Right lobe of liver (tissue), 6 donors: ENCODE measurements around the gene PRC1. TPM values are rescaled to one million over a fixed set of nuclear protein-coding genes. Genes with fewer than 3 reads are reported as not detected.

Experiments used
- ATAC-seq, 4 donors: fragments of 200-7000 bp; cut with Tn5 transposase; one replicate each; pipeline ENCODE4 v1.9.1; 2020; ENCODE audit warnings: mild to moderate bottlenecking in 4 of 4, moderate library complexity in 4 of 4
- DNase-seq, 3 donors: peaks; one replicate each; pipeline ENCODE4 v3.0.0-alpha.2; 2020
- H3K27ac ChIP-seq, 3 donors: fragments of 200-600 bp; one replicate each; pipeline ENCODE4 v1.8.0; 2022
- H3K27me3 ChIP-seq, 2 donors: fragments of 200-600 bp; one replicate each; pipeline ENCODE4 v1.8.0; 2022
- H3K36me3 ChIP-seq, 4 donors: fragments of 200-600 bp; sonication (generic) in 1 of 4; one replicate each; pipeline versions ENCODE4 v1.5.1 to v1.8.0; 2017 to 2022; ENCODE audit warnings: control low read depth in 1 of 4
- H3K4me1 ChIP-seq, 4 donors: fragments of 200-600 bp; sonication (generic) in 1 of 4; one replicate each; pipeline versions ENCODE4 v1.5.1 to v1.8.0; 2017 to 2022; ENCODE audit warnings: control low read depth in 1 of 4
- H3K4me3 ChIP-seq, 3 donors: fragments of 200-600 bp; one replicate each; pipeline ENCODE4 v1.8.0; 2022
- H3K9me3 ChIP-seq, 4 donors: fragments of 200-600 bp; sonication (generic) in 1 of 4; one replicate each; pipeline versions ENCODE4 v1.5.1 to v1.8.0; 2017 to 2022; ENCODE audit warnings: control low read depth in 1 of 4
- CTCF ChIP-seq, 4 donors: fragments of 200-600 bp in 3 of 4; fragments of 450-650 bp in 1 of 4; IDR thresholded peaks; one replicate each; pipeline versions ENCODE4 v1.5.1 to v1.8.0; 2016 to 2022; ENCODE audit warnings: antibody characterized with exemption in 4 of 4, mild to moderate bottlenecking in 2 of 4
- POLR2A ChIP-seq: fragments of 450-650 bp; IDR thresholded peaks from one replicate; pipeline ENCODE4 v1.6.1; 2017; ENCODE audit warnings: antibody characterized with exemption, mild to moderate bottlenecking
- whole genome bisulfite sequencing: methylation state at CpG from one replicate; pipeline ENCODE4 v1.1.6; 2018; ENCODE audit warnings: low coverage, low lambda C conversion rate; ENCODE audit not compliant: insufficient coverage; ENCODE audit errors: missing lambda C conversion rate; 5-methylcytosine and 5-hydroxymethylcytosine counted together
- intact Hi-C, 2 donors: fragments of 100-400 bp; cut with DNase I; formaldehyde crosslinking; loops; one replicate each; pipeline versions ENCODE4 v1.11.2 to v1.14.1; 2022
- total RNA-seq, 6 experiments: library from RNA; depleted of rRNA in 2 of 6; stranded (reverse); fragments of >200 nt in 2 of 6; fragmentation: NEBNext Ultra II Directional in 3 of 6; extraction: Animal tissue kit (Norgen Biotek cat#: 25700) in 3 of 6; gene quantifications; one replicate each; pipeline versions ENCODE4 v1.1.0 to v1.2.4, GENCODE V29; 2016 to 2023
- donor health status: DM: no; HTN: yes; CAD: no.
- donor health status: DM: no; HTN: no; CAD: no.
- donor health status: DM: no; HTN: no; CAD: no.
- donor health status: DM: no; HTN: yes; CAD: no.
- donor health status: DM: no; HTN: yes; CAD: no.

The PRC1 gene
- total RNA-seq, 6 experiments from 2014 or later: 1.2 to 8.8 (median 4.3) TPM

GRCh38 chr15:90954712-90955623, 39.4 kb downstream of the PRC1 start, which contains the start of gene RCCD1:
RCCD1 (plus strand) TSS chr15:90954884; CDS start chr15:90956735, 1,851 bp downstream.
- peak within 1 kb of the TSS; percentile 57 to 84 (median 69) for H3K4me3 ChIP-seq
- peaks cover 0 to 16% (median 6%) of the 10 kb centered on the region in 4 donors for H3K4me1 ChIP-seq
- peak; percentile 64 for TF ChIP-seq POLR2A
- no peak for TF ChIP-seq CTCF (IDR thresholded peaks at IDR 0.05)
- DNase-seq: peak; percentile 95 to 97 (median 97)
- intact Hi-C loops: loop anchor here in 1 of 2 donors (10.0 kb wide), 1 partner anchor 80 kb away; no protein-coding TSS in a partner anchor
- H3K36me3 ChIP-seq: peaks cover 0 to 28% (median under 1%) of the 10 kb centered on the region in 4 donors
- peak; percentile 95 to 97 (median 97) for ATAC-seq
- H3K27ac ChIP-seq: peak within 1 kb of the TSS; percentile 70 to 82 (median 79)
- 0% methylated on average over 23 of the region's 69 CpGs for WGBS
- H3K27me3 ChIP-seq: no peaks in the 10 kb centered on the region
- no peaks in the 10 kb centered on the region for H3K9me3 ChIP-seq

- TF ChIP-seq POLR2A (no peak), CTCF (IDR thresholded peaks at IDR 0.05) (no peak)
Observed at GRCh38 chr15:90953947-90954711, 40.2 kb downstream of the PRC1 start.

GRCh38 chr15:90952901-90953677, 41.2 kb downstream of the PRC1 start:
- intact Hi-C loops: loop anchor here in 1 of 2 donors (10.0 kb wide), 1 partner anchor 82 kb away; no protein-coding TSS in a partner anchor
- Histone ChIP-seq H3K4me3 (no peak overlapping the region), H3K27me3 (no peaks in the 10 kb centered on the region), H3K36me3 (peaks cover 0 to 45% (median 7%) of the 10 kb centered on the region in 4 donors), H3K9me3 (no peaks in the 10 kb centered on the region), H3K4me1 (peaks cover 0 to 16% (median 6%) of the 10 kb centered on the region in 4 donors), H3K27ac (no peak overlapping the region)
- DNase-seq: peak in 1 of 3 donors; percentile 48
- 90% methylated on average over 2 of the region's 14 CpGs for WGBS
- ATAC-seq: no peak
- TF ChIP-seq POLR2A (no peak), CTCF (IDR thresholded peaks at IDR 0.05) (no peak)

More at GRCh38 chr15:90953947-90954711, 40.2 kb downstream of the PRC1 start:
- ATAC-seq (no peak), DNase-seq (peak in 1 of 3 donors; percentile 46)
- H3K36me3 ChIP-seq: peaks cover 0 to 35% (median 5%) of the 10 kb centered on the region in 4 donors
- H3K27ac ChIP-seq: no peak overlapping the region
- no peaks in the 10 kb centered on the region for H3K9me3 ChIP-seq
- H3K4me1 ChIP-seq: peaks cover 0 to 16% (median 6%) of the 10 kb centered on the region in 4 donors
- 60% methylated on average over 2 of the region's 16 CpGs for WGBS
- peak overlapping the region in 2 of 3 donors; percentile 57 to 69 for H3K4me3 ChIP-seq
- no peaks in the 10 kb centered on the region for H3K27me3 ChIP-seq
- intact Hi-C loops: loop anchor here in 1 of 2 donors (10.0 kb wide), 1 partner anchor 81 kb away; no protein-coding TSS in a partner anchor
